HG03571 (cell line): ENCODE results near the gene ERCC8.
"Not testable (repeated sequence)": the region's sequence is repeated elsewhere in the genome, so short reads cannot be mapped to it uniquely, and the experiment has no call there.

Experiments used
- ATAC-seq: cut with Tn5 transposase; IDR thresholded peaks from one replicate; pipeline ENCODE4 v1.9.1; 2021; ENCODE audit not compliant: unreplicated experiment

The ERCC8 gene

DNA sequence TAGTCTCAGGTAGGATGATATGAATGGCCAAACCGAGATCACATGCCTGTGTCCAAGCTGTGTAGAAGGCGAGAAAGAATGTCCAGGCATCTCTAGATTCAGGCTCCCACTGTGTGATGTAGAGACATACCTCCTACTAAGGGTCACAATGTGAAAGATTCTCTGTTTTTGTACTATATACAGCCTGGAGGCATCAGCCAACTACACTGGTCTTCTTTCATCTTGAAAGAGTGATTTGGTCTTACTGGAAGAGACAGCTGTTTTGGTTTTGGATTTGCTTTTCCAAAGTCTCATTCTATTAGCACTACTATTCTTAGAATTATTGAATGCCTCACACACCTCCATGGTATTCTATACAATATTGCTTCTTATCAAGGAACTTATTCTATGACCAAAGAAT is 26.4 kb downstream of the ERCC8 start:
- ATAC-seq: no peak

DNA sequence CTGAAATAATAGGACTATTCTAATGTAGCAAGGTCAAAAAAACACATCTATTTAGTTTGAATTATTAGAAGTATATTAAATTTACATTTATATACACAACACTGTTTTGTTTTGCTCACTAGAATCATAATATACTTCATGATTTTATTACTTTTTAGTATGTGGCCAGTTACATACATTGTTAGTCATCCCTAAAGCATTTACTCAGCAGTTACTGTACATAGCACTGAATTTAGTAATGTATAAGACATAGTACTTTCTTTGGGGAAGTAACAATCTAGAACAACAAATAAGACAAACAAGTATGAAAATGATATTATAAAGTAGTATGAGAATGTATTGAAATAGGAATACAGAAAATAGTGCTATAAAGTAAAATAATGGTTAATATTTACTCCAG is 28.2 kb downstream of the ERCC8 start:
- ATAC-seq: no peak

DNA sequence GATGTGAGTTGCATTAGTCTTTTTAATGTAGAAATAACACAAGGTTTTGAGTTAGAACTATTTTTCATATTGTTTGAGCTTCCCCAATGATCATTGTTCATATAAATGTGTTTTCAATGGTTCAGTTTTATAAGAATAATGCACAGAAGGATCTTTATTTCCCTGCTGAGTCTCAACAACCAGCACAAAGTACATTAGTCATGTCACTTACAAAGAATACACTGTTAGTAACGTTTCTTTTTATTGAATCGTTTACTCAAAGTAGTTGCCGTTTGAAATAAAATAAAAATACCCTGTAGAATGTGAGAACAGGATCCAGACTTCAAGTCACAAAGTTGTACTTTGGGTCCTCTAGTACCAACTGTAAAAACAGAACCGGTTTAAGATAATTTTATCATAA is 41.5 kb downstream of the ERCC8 start:
- ATAC-seq: no peak

DNA sequence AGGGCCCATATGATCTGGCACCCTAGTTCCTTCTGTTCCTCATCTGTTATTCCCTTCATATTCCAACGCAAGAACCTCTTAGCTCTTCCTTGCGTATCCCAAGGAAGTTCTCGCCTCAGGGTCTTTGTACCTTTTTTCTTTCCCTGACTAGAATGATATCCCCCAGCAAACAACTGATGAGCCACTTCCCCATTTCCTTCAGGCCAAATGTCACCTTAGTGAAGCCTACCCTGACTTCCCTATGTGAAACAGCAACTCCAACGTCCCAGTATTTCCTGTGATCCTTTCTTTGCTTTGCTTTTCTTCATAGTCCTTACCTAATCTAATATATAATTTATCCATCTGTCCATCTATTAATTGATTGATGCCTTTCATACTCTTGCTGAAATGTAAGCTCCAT is 47.9 kb downstream of the ERCC8 start:
- ATAC-seq: no peak

DNA sequence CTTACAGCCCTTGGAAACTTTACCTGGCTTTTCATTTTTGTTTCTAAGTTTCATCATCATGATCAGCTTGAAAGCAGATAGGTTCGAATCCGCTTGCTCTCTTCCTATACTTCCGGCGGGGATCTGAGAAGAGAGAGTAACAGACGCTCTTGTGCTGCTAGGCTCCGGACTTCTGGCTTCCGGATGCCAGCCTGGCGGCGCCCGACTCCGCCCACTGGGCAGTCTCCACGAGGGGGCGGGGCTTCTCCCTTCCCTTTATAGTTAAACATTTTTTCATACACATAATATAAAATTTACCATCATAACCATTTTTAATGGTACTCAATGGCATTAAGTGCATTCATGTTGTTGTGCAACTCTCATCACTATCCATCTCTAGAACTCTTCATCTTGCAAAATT is 51.3 kb downstream of the ERCC8 start:
- no peak for ATAC-seq

DNA sequence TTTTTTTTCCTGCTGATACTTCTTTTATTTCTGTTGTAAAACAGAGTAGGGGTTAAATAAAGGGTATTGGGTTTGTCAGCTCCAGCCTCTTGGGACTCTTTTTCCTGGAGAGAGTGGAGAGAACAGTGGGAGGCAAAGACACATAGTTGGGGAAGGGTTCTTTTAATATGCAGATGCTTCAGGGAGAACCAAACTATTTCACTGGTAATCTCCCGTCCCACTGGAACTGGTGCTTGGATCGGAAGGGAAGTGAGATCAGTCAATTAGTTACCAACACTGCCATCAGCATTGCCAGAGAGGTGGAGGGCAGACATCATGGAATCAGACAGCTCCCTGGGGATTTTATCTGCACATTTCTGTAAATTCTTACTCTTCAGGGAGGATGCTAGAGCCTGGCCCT is 53.2 kb downstream of the ERCC8 start:
- no peak for ATAC-seq

DNA sequence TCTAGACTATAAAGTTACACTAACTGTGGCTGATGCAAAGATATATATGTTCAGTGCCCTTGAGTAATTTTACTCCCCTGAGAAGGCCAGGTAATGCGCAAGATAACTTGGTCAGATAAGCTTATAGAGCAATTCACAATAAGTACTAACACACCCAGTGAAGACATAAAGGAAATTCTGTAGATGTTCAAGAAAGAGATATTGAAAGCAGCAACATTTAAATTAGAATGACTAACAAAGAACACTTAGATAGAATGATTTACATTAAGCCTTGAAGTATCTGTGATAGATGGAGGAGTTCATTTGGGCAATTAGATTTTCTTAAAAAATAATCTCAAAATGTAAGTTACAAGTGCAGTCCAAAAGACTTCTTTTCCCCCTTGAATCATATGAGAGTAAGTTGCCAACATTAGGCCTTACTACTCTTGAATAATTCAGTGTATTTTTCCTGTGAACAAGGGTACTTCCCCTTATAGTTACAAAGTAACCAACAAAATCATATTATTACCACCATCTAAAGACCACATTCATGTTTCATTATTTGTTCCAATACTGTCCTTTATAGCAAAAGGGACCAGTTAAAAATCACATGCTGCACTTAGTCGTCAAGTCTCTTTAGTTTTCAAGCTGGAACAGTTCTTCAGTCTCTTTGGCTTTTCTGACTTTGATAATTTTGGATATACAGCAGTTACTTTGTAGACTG is 56.4 kb downstream of the ERCC8 start:
- no peak for ATAC-seq

DNA sequence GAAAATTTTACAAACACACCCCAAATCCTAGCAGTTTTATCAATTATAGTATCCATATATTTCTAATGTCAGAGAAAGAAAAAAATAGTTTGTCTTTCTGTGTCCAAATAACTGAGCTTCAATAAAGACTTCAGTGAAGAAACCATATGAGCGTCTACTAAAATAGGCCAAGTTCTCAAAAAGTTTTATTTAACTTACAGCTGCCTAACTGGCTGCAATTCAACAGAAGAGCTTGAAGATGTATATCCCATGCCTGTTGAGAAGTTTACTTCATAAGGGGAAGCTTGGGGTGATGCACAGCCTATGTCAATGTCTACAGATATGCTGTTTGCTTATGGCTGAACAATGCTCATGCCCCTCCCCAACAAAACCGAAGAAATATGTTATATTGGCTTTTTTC is 57.1 kb downstream of the ERCC8 start:
- ATAC-seq: no peak

DNA sequence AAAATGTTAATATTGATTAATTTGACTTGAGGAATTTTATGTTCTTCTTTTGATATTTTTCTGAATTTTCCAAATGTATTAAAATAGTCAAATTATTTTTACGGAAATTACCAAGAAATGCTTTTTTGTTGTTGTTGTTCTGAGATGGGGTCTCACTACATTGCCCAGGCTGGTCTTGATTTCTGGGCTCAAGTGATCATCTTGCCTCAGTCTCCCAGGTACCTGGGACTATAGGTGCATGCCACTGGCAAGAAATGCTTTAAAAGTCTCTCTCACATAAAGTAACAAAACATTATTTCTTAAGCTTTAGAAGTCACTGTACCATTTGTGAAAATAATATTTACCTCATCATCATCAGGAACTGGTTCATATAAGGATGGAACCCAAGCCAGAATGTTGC is 57.8 kb downstream of the ERCC8 start:
- no peak for ATAC-seq

DNA sequence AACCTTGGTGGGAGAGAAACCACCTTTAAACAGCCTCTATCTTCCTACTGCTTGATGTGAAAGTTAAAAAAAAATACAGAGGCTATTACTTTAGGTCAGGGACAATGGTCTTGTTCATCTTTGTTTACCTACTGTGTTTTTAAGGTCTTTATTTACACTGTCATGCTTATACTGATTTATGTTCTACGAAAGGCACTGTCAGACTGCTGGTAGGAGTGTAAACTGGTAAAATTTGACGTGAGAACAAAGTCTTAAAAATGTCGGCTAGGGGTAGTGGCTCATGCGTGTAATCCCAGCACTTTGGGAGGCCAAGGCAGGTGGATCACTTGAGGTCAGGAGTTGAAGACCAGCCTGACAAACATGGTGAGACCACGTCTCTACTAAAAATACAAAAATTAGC is 58.7 kb downstream of the ERCC8 start:
- ATAC-seq: no peak

DNA sequence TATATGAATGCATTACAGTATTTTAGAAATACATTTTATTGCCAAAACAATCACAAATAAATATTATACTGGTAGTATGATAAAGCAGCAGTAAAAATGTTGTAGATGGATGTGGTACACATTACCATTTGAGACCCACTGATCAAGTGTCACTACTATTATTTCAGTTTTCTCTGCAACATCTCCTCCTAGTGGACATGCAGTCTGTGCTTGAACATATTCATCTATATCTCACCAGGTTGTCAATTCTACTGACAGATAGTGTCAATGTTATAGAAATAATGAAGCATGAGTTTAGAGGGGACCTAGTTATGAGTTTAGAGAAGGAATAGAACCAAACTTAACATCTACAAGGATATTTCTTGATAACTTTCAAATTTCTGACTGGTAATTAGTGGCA is 61.6 kb downstream of the ERCC8 start:
- ATAC-seq: no peak

DNA sequence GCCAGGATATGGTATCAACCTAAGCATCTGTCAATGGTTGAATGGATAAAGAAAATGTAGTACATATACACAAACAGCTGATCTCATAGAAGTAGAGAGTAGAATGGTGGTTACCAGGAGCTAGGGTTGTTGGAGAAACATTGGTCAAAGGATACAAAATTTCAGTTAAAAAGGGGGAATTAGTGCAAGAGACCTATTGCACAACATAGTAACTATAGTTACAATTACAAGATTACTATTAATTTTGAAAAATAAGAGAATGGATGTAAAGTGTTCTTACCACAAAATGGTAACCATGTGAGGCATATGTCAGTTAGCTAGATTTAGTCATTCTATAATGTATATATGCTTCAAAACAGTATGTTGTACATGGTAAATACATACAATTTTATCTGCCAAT is 72.0 kb downstream of the ERCC8 start:
- no peak for ATAC-seq

DNA sequence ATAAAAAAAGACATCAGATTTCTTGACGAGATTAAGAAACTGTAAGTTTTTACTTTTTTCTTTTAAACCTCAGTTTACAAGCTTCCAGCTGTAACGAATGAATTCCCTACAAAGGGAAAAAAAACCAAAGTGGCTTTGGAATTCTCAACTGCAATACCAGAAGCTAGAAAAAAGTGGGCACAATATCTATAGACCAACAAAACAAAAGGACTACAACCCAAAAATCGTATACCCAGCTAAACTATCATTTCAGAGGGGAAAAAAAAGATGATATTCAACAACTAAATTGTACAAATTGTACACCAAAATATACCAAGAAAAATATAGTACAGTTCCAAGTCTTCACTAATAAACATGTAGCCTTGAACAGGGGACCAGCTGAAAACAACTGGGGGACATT is 74.0 kb downstream of the ERCC8 start:
- no peak for ATAC-seq

DNA sequence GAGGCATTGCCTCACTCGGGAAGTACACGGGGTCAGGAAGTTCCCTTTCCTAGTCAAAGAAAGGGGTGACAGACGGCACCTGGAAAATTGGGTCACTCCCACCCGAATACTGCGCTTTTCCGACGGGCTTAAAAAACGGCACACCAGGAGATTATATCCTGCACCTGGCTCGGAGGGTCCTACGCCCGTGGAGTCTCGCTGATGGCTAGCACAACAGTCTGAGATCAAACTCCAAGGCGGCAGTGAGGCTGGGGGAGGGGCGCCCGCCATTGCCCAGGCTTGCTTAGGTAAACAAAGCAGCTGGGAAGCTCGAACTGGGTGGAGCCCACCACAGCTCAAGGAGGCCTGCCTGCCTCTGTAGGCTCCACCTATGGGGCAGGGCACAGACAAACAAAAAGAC is 84.3 kb downstream of the ERCC8 start:
- ATAC-seq: not testable (repeated sequence)

DNA sequence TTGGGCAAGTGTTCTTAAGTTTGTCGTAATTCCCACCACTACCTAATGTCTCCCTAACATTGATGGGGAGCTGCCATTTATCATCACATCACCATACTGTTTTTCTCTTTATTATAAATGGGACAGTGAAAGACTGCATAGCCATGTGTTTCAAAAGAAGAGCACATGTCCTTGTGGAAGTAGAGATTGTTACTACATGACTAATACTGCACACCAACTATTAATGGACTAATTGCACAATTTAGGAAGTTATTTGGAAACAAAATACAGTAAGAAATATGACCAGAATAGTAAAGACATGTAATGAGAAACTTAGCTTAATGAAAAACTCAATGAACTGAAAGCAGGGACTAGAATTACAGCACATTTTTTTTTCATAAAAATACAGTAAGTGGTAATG is 88.8 kb downstream of the ERCC8 start:
- ATAC-seq: no peak

DNA sequence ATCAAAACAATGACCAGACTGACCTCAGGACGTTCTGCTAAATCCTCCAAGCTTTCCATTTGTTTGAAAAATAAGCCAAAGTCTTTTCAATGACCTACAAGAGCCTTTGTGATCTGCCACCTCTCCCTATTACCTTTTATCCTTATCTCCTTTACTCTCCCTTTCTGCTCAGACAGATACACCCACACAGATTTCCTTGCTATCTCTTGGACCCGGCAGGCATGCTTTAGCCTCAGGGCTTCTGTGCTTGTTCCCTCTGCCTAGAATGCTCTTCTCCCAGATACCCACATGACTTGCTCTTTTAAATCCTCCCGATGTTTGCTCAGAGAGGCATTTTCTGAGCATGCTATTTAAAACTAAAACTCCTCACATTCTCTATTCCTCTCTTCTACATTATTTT is 91.9 kb downstream of the ERCC8 start:
- ATAC-seq: no peak

DNA sequence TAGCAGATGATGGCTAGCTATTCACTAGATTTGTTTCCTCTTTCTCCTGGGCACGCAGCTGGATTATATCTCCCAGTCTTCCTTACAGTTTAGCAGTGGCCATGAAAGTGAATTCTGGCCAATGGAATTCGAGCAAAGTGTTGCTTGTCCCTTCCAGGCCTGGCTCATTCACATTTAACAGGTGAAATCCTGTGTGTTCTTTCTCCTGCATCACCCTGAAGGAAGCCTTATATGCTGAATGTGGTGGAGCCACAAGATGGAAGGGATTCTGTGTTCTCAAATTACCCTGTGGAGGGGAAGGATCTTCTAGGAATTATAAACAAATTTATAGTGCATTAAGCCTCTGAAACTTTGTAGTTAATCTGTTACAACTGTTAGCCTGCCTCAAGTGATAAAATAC is 92.6 kb downstream of the ERCC8 start:
- ATAC-seq: no peak

DNA sequence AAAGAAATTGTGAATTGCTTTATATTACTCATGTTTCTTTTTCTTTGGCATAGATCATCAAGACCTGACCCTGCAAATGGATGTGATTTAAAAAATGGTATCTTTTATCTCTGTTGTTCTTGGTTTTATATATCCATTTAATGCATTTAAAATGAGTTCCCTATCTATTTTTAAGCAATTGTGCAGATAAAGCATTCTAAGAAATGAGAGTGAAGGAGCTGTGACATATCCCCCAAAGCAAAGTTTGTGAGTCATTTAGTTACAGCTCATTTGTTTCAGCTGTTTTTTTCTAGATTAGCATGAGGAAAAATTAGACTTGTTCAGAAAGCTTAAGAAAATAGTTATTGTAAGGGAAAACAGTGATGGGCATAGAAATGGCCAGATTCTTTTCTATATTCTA is 93.2 kb downstream of the ERCC8 start:
- ATAC-seq: no peak

DNA sequence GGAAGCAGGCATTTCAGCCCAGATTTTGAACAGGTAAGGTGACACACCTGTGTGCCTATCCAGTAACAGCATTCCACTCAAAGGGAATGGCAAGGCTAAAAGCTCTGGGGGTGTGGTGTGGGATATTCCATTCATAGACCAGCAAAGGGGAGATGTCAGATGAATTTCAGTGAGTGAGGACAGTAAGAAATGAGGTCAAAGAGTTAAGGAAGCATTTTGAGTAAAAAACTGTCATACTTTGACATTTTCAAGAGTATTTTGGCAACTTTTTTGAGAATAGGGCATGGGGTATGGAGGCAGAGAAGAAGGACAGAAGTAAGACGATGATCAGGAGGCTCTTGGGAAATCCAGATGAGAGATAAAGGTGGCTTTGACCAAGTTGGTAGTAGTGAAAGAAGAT is 98.6 kb downstream of the ERCC8 start:
- ATAC-seq: no peak

DNA sequence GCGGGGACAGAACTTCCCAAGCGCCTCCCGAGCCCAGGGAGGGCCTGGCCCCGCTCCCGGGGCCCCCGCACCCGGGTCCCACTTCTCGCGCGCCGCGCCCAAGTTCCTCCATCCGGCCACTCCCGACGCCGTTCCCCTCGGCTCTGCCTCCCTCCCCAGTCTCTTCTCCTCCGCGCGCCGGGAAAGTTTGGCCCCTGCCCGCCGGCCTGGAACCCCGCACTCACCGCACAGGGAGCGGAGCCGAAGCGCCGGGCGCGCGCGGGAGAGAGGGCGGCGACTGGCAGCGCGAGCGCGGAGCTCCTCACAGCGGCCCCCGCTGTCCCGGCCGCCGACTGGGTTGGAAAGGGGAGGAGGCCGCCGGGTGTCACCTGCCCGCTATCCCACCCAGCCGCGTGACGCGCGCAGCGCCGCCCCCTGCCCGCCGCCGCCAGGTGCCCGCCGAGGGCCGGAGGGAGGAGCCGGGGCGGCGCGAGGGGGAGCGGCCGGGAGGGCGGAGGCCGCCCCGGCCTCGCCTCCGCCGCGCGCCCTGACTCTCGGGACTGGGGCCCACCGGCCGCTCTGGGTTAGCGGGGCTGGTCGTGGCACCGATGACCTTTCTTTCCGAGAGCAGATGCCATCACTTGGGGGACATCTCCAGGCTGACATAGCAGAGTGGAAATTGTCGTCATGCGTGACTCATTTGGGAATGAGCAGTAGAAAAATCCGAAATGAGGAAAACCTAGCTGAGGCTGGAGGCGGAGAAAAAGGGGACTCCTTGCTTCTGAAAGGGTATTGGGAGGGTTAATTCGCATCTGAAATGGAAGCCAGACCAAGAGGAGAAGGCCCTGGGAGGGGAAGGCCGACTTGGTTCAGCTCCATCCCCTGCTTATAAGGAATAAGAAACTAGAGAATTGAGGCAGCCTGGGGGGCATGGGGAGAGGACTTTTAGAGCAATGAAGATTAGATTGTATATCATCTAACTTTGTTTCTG is 100.6 kb downstream of the ERCC8 start, which contains the start of gene ELOVL7:
Gene ELOVL7 (minus strand): TSS at position 334 of the 970 bp plus-strand sequence. CDS start 56,872 bp downstream, outside the sequence.
- peak; percentile 92 for ATAC-seq

DNA sequence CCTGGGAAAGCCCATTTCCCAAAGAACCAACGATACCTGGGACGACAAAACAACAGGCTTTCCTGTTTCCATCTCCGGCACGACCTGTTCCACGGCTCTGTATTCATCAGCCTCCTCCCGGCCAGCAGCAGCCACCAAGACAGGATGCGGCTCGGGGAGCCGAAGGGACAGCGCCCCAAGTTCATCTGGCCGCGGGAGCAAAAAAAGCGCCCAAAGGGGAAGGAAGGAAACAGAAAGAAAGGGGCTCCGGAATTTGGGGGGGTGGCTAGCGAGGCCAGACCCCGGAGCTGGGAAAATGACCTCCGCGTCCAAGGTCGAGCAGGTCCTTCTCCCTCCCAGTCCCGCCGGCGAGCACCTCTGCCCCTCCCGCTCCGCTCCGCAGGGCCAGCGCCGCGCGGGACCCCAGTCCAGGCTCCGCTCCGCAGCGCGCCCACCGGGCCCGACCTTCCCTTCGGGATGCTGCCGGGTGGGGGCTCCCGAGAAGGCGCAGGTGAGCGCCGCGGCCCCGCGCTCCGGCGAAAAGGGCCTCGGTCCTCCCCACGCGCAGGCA is 101.4 kb downstream of the ERCC8 start:
- peak; percentile 18 for ATAC-seq

DNA sequence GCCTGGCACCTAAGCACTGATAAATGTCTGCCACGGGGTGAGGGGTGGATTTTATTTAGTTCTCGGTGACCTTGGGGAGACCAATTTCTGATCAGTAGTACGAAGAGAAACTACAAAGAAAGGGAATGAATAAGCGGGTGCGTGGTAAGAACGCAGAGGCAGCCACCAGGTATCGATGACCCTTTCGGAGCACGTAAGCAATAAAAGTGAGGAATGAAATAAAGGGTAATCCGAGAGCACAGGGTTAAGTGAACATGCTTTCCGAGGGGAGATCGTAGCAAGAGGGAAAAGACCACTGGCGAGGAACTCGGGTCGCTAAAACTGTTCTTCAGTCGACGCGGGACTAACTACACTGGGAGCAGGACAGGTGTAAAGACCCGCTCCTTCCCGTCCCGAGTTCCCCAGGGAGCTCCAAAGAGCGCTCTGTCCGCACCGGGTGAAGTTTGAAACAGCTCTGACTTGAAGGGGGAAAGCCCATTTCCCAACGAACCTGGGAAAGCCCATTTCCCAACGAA is 101.9 kb downstream of the ERCC8 start:
- ATAC-seq: no peak
